ENCODE results near the gene B3GALNT1. TPM values are rescaled to one million over a fixed set of nuclear protein-coding genes. Genes with fewer than 3 reads are reported as not detected.

The B3GALNT1 gene
- total RNA-seq, 1 experiment from 2014 or later: 31.1 TPM

GRCh38 chr3:161083131-161083530 lies 22.0 kb downstream of the B3GALNT1 start:
- no peaks in the 10 kb centered on the region for H3K9me3 Mint-ChIP-seq (ENCODE audit: low read depth, unreplicated experiment)
- H3K4me3 Mint-ChIP-seq (ENCODE audit: low read depth, unreplicated experiment): no peak overlapping the region
- H3K27me3 Mint-ChIP-seq (ENCODE audit: unreplicated experiment): no peaks in the 10 kb centered on the region
- DNase-seq: no peak
- no peaks in the 10 kb centered on the region for H3K36me3 Mint-ChIP-seq (ENCODE audit: insufficient read depth, unreplicated experiment)
- CTCF ChIA-PET: no interaction called here
- H3K4me1 Mint-ChIP-seq (ENCODE audit: low read depth, unreplicated experiment): no peaks in the 10 kb centered on the region
- no peak for TF ChIP-seq CTCF (IDR thresholded peaks at IDR 0.05; ENCODE audit: unreplicated experiment)
- no peak overlapping the region for H3K27ac Mint-ChIP-seq (ENCODE audit: unreplicated experiment)
- intact Hi-C loops (cut with micrococcal nuclease; ENCODE audit: unreplicated experiment): no loop called here
- BruUV-seq (replicated peaks): no TSS peak

GRCh38 chr3:161082063-161082462 lies 23.1 kb downstream of the B3GALNT1 start:
- CTCF ChIA-PET: interaction anchor here (1.2 kb wide), 1 partner anchor 9 kb away, joined by 4 read pairs; no protein-coding TSS in a partner anchor
- TF ChIP-seq CTCF (IDR thresholded peaks at IDR 0.05; ENCODE audit: unreplicated experiment): no peak
- Mint-ChIP-seq H3K36me3 (ENCODE audit: insufficient read depth, unreplicated experiment) (no peaks in the 10 kb centered on the region), H3K4me3 (ENCODE audit: low read depth, unreplicated experiment) (no peak overlapping the region), H3K27ac (ENCODE audit: unreplicated experiment) (no peak overlapping the region), H3K4me1 (ENCODE audit: low read depth, unreplicated experiment) (no peaks in the 10 kb centered on the region), H3K9me3 (ENCODE audit: low read depth, unreplicated experiment) (no peaks in the 10 kb centered on the region), H3K27me3 (ENCODE audit: unreplicated experiment) (no peaks in the 10 kb centered on the region)
- intact Hi-C loops (cut with micrococcal nuclease; ENCODE audit: unreplicated experiment): no loop called here
- BruUV-seq (replicated peaks): no TSS peak
- DNase-seq: no peak

GRCh38 chr3:161081633-161082032 lies 23.5 kb downstream of the B3GALNT1 start:
- Mint-ChIP-seq H3K27ac (ENCODE audit: unreplicated experiment) (no peak overlapping the region), H3K9me3 (ENCODE audit: low read depth, unreplicated experiment) (no peaks in the 10 kb centered on the region), H3K4me1 (ENCODE audit: low read depth, unreplicated experiment) (no peaks in the 10 kb centered on the region), H3K27me3 (ENCODE audit: unreplicated experiment) (no peaks in the 10 kb centered on the region), H3K4me3 (ENCODE audit: low read depth, unreplicated experiment) (no peak overlapping the region), H3K36me3 (ENCODE audit: insufficient read depth, unreplicated experiment) (no peaks in the 10 kb centered on the region)
- intact Hi-C loops (cut with micrococcal nuclease; ENCODE audit: unreplicated experiment): no loop called here
- no TSS peak for BruUV-seq (replicated peaks)
- TF ChIP-seq CTCF (IDR thresholded peaks at IDR 0.05; ENCODE audit: unreplicated experiment): no peak
- CTCF ChIA-PET: interaction anchor here (1.2 kb wide), 1 partner anchor 9 kb away, joined by 4 read pairs; no protein-coding TSS in a partner anchor
- no peak for DNase-seq

- no peak overlapping the region for H3K27ac Mint-ChIP-seq (ENCODE audit: unreplicated experiment)
- DNase-seq: no peak
- no TSS peak for BruUV-seq (replicated peaks)
- TF ChIP-seq CTCF (IDR thresholded peaks at IDR 0.05; ENCODE audit: unreplicated experiment): no peak
- peaks cover 14% of the 10 kb centered on the region for H3K4me1 Mint-ChIP-seq (ENCODE audit: low read depth, unreplicated experiment)
- no peaks in the 10 kb centered on the region for H3K36me3 Mint-ChIP-seq (ENCODE audit: insufficient read depth, unreplicated experiment)
- no peaks in the 10 kb centered on the region for H3K27me3 Mint-ChIP-seq (ENCODE audit: unreplicated experiment)
- no peak overlapping the region for H3K4me3 Mint-ChIP-seq (ENCODE audit: low read depth, unreplicated experiment)
- intact Hi-C loops (cut with micrococcal nuclease; ENCODE audit: unreplicated experiment): loop anchor here (5.0 kb wide), 1 partner anchor 76 kb away; no protein-coding TSS in a partner anchor
- CTCF ChIA-PET: interaction anchor here (0.6 kb wide), 1 partner anchor 618 kb away, joined by 3 read pairs; no protein-coding TSS in a partner anchor
- no peaks in the 10 kb centered on the region for H3K9me3 Mint-ChIP-seq (ENCODE audit: low read depth, unreplicated experiment)
Observed at GRCh38 chr3:161073181-161073580, 32.0 kb downstream of the B3GALNT1 start.
